NCI-H526 treated with DMSO at 0.1 percent for 48 hours (cell line): ENCODE data around the gene XYLT2.
"Not testable (repeated sequence)": the region's sequence is repeated elsewhere in the genome, so short reads cannot be mapped to it uniquely, and the experiment has no call there.

Experiments
- DNase-seq: peaks from one replicate; lab custom pipeline; 2025; lab: John Stamatoyannopoulos, UW

The XYLT2 gene

GRCh38 chr17:50345432-50346312 is at the start of gene XYLT2:
Gene XYLT2 (plus strand): TSS chr17:50346126. CDS start chr17:50346141, 15 bp downstream.
- peak; percentile 67 for DNase-seq

- peak; percentile 24 for DNase-seq
Measured at GRCh38 chr17:50297407-50297865, 48.5 kb upstream of the XYLT2 start.

GRCh38 chr17:50298018-50298417 is 47.9 kb upstream of the XYLT2 start:
- no peak for DNase-seq

GRCh38 chr17:50299776-50300175 is 46.1 kb upstream of the XYLT2 start:
- DNase-seq, result no peak

GRCh38 chr17:50300824-50301223 is 45.1 kb upstream of the XYLT2 start:
- DNase-seq, result not testable (repeated sequence)

GRCh38 chr17:50301891-50302584 is 43.9 kb upstream of the XYLT2 start:
- no peak for DNase-seq

- DNase-seq, result no peak
Measured at GRCh38 chr17:50303051-50303450, 42.9 kb upstream of the XYLT2 start.

GRCh38 chr17:50303596-50303995 is 42.3 kb upstream of the XYLT2 start:
- DNase-seq, result no peak

- DNase-seq, result no peak
Measured at GRCh38 chr17:50304781-50305404, 41.0 kb upstream of the XYLT2 start.

- DNase-seq, result no peak
Measured at GRCh38 chr17:50307654-50308053, 38.3 kb upstream of the XYLT2 start.

GRCh38 chr17:50308666-50309065 is 37.3 kb upstream of the XYLT2 start:
- no peak for DNase-seq

GRCh38 chr17:50310455-50311111 is 35.3 kb upstream of the XYLT2 start:
- no peak for DNase-seq

GRCh38 chr17:50311112-50311460 is 34.8 kb upstream of the XYLT2 start:
- DNase-seq, result peak; percentile 46

GRCh38 chr17:50311483-50311882 is 34.4 kb upstream of the XYLT2 start:
- no peak for DNase-seq

- no peak for DNase-seq
Measured at GRCh38 chr17:50312308-50312707, 33.6 kb upstream of the XYLT2 start.

- DNase-seq, result no peak
Measured at GRCh38 chr17:50314456-50315011, 31.4 kb upstream of the XYLT2 start.

GRCh38 chr17:50316016-50316587 is 29.8 kb upstream of the XYLT2 start:
- no peak for DNase-seq

GRCh38 chr17:50316660-50317059 is 29.3 kb upstream of the XYLT2 start:
- DNase-seq, result not testable (repeated sequence)

GRCh38 chr17:50317121-50317520 is 28.8 kb upstream of the XYLT2 start:
- DNase-seq, result no peak

- DNase-seq, result no peak
Measured at GRCh38 chr17:50318501-50319285, 27.2 kb upstream of the XYLT2 start.
